GM04503 (cell line): Measurements from ENCODE around the gene MTARC1.

ENCODE experiments used
- DNase-seq: peaks from one replicate; pipeline ENCODE4 v3.0.0-alpha.2; 2012; ENCODE audit warnings: low read depth

The MTARC1 gene

GRCh38 chr1:220834155-220834870 is 47.6 kb downstream of the MTARC1 start:
- no peak for DNase-seq
